ENCODE data around the gene PSMB2.

GRCh38 chr1:35585281-35585680 is 56.0 kb downstream of the PSMB2 start:
- TF ChIP-seq, protein P1, sequence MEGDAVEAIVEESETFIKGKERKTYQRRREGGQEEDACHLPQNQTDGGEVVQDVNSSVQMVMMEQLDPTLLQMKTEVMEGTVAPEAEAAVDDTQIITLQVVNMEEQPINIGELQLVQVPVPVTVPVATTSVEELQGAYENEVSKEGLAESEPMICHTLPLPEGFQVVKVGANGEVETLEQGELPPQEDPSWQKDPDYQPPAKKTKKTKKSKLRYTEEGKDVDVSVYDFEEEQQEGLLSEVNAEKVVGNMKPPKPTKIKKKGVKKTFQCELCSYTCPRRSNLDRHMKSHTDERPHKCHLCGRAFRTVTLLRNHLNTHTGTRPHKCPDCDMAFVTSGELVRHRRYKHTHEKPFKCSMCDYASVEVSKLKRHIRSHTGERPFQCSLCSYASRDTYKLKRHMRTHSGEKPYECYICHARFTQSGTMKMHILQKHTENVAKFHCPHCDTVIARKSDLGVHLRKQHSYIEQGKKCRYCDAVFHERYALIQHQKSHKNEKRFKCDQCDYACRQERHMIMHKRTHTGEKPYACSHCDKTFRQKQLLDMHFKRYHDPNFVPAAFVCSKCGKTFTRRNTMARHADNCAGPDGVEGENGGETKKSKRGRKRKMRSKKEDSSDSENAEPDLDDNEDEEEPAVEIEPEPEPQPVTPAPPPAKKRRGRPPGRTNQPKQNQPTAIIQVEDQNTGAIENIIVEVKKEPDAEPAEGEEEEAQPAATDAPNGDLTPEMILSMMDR (IDR thresholded peaks at IDR 0.05; ENCODE audit: borderline replicate concordance, extremely low read depth, low read length, poor library complexity, severe bottlenecking) = no peak
- TF ChIP-seq EZH2 (IDR thresholded peaks at IDR 0.05; ENCODE audit: borderline replicate concordance, low read depth, low read length, severe bottlenecking) = no peak
